HepG2 (cell line): ENCODE data around the gene ZC3H13. TPM values are rescaled to one million over a fixed set of nuclear protein-coding genes. Genes with fewer than 3 reads are reported as not detected.

Source experiments
- CCDC6 ChIP-seq: sonication (generic); formaldehyde crosslinking; IDR thresholded peaks from 2 replicates; pipeline ENCODE4 v1.8.1; 2022; ENCODE audit warnings: mild to moderate bottlenecking, missing genetic modification reagents, moderate library complexity
- ETV5 ChIP-seq: IDR thresholded peaks from 2 replicates; pipeline ENCODE4 v1.6.1; 2018; ENCODE audit warnings: missing biosample characterization, missing genetic modification reagents, inconsistent platforms, borderline replicate concordance
- FLYWCH1 ChIP-seq: sonication (generic); formaldehyde crosslinking; IDR thresholded peaks from 2 replicates; pipeline ENCODE4 v1.8.1; 2023; ENCODE audit warnings: mild to moderate bottlenecking, missing genetic modification reagents
- FOXA1 ChIP-seq, 2 experiments: fragments of 450-650 bp in 1 of 2; sonication (generic) in 1 of 2; formaldehyde crosslinking in 1 of 2; IDR thresholded peaks; 2 replicates each; pipeline versions ENCODE4 v1.4.0 to v1.6.1; 2016 to 2020; ENCODE audit warnings: missing genetic modification reagents in 1 of 2
- GABPB1 ChIP-seq: IDR thresholded peaks from 2 replicates; pipeline ENCODE4 v1.6.1; 2016; ENCODE audit warnings: mild to moderate bottlenecking, missing genetic modification reagents, moderate library complexity, missing compliant biosample characterization
- HDAC2 ChIP-seq: sonication (generic); formaldehyde crosslinking; IDR thresholded peaks from 2 replicates; pipeline ENCODE4 v1.4.0; 2020; ENCODE audit warnings: missing genetic modification reagents
- MBNL3 ChIP-seq: fragments of 250-450 bp; sonication (Bioruptor Pico); conservative IDR thresholded peaks from 2 replicates; pipeline ENCODE4 v1.8.0; 2022; ENCODE audit warnings: mild to moderate bottlenecking, inconsistent platforms
- POGZ ChIP-seq: sonication (generic); formaldehyde crosslinking; IDR thresholded peaks from 2 replicates; pipeline ENCODE4 v1.4.0; 2020; ENCODE audit warnings: mild to moderate bottlenecking, missing genetic modification reagents
- YY1 ChIP-seq: IDR thresholded peaks from 2 replicates; pipeline ENCODE4 v1.6.1; 2011; ENCODE audit warnings: low read length, low read depth, moderate library complexity, mild to moderate bottlenecking; ENCODE audit not compliant: insufficient read depth, insufficient replicate concordance
- ZBTB8A ChIP-seq: sonication (generic); formaldehyde crosslinking; IDR thresholded peaks from 2 replicates; pipeline ENCODE4 v1.4.0; 2020; ENCODE audit warnings: mild to moderate bottlenecking, low read depth, missing genetic modification reagents, borderline replicate concordance
- ZNF121 ChIP-seq: sonication (generic); formaldehyde crosslinking; IDR thresholded peaks from 2 replicates; pipeline ENCODE4 v1.5.0; 2020; ENCODE audit warnings: mild to moderate bottlenecking, missing genetic modification reagents
- ZNF331 ChIP-seq: sonication (generic); formaldehyde crosslinking; IDR thresholded peaks from 2 replicates; pipeline ENCODE4 v1.4.0; 2020; ENCODE audit warnings: missing genetic modification reagents
- ZNF367 ChIP-seq: sonication (generic); formaldehyde crosslinking; IDR thresholded peaks from 2 replicates; pipeline ENCODE4 v1.4.0; 2020; ENCODE audit warnings: missing genetic modification reagents, borderline replicate concordance
- ZNF557 ChIP-seq: sonication (generic); formaldehyde crosslinking; IDR thresholded peaks from 2 replicates; pipeline ENCODE4 v1.4.0; 2020; ENCODE audit warnings: missing genetic modification reagents
- ZNF564 ChIP-seq: sonication (generic); formaldehyde crosslinking; IDR thresholded peaks from 2 replicates; pipeline ENCODE4 v1.8.1; 2023; ENCODE audit warnings: mild to moderate bottlenecking, missing genetic modification reagents
- ZNF577 ChIP-seq: sonication (generic); formaldehyde crosslinking; IDR thresholded peaks from 2 replicates; pipeline ENCODE4 v1.4.0; 2020; ENCODE audit warnings: mild to moderate bottlenecking, low read depth, missing genetic modification reagents, borderline replicate concordance
- ZNF781 ChIP-seq: sonication (generic); formaldehyde crosslinking; IDR thresholded peaks from 2 replicates; pipeline ENCODE4 v1.5.1; 2020; ENCODE audit warnings: borderline replicate concordance, mild to moderate bottlenecking, missing genetic modification reagents; ENCODE audit errors: not compliant biosample characterization
- polyA plus RNA-seq, 8 experiments: library from polyadenylated mRNA; depleted of rRNA in 3 of 8; stranded (reverse) in 7 of 8; unstranded in 1 of 8; fragments of >200 nt; fragmentation: Illumina TruSeq in 4 of 8; extraction: Trizol in 4 of 8; gene quantifications; 2 replicates each; pipeline versions ENCODE4 v1.2.1 to v1.2.3, GENCODE V29; 2011 to 2016; ENCODE audit warnings: low read depth in 4 of 8, missing spikeins in 1 of 8, mixed read lengths in 1 of 8; ENCODE audit not compliant: insufficient read depth in 1 of 8
- total RNA-seq, 5 experiments: library from RNA; depleted of rRNA; stranded (reverse); fragments of >200 nt; fragmentation: Illumina TruSeq; extraction: Trizol; gene quantifications; 2 replicates each; pipeline ENCODE4 v1.2.3, GENCODE V29; 2016; ENCODE audit warnings: low read depth in 1 of 5
- TF ChIP-seq, protein P1 (sequence below): sonication (generic); formaldehyde crosslinking; IDR thresholded peaks from 2 replicates; pipeline ENCODE4 v1.8.1; 2023; ENCODE audit warnings: mild to moderate bottlenecking, inconsistent platforms, moderate library complexity, missing genetic modification reagents, borderline replicate concordance
- TF ChIP-seq, protein P2 (sequence below): sonication (generic); formaldehyde crosslinking; IDR thresholded peaks from 2 replicates; pipeline ENCODE4 v1.5.0; 2020; ENCODE audit warnings: missing genetic modification reagents
- TF ChIP-seq, protein P3 (sequence below): sonication (generic); formaldehyde crosslinking; IDR thresholded peaks from 2 replicates; pipeline ENCODE4 v1.4.0; 2020; ENCODE audit warnings: missing genetic modification reagents
- TF ChIP-seq, protein P4 (sequence below): sonication (generic); formaldehyde crosslinking; IDR thresholded peaks from 2 replicates; pipeline ENCODE4 v1.5.0; 2020; ENCODE audit warnings: missing genetic modification reagents
- TF ChIP-seq, protein P5 (sequence below): sonication (generic); formaldehyde crosslinking; IDR thresholded peaks from 2 replicates; pipeline ENCODE4 v1.4.0; 2020; ENCODE audit warnings: mild to moderate bottlenecking, missing genetic modification reagents

The ZC3H13 gene
- total and polyA plus RNA-seq, 2 of the 13 experiments (the other 11 are each of a cell fraction or from before 2014, with no cell fraction given) = 2.7 to 23.5 TPM

DNA sequence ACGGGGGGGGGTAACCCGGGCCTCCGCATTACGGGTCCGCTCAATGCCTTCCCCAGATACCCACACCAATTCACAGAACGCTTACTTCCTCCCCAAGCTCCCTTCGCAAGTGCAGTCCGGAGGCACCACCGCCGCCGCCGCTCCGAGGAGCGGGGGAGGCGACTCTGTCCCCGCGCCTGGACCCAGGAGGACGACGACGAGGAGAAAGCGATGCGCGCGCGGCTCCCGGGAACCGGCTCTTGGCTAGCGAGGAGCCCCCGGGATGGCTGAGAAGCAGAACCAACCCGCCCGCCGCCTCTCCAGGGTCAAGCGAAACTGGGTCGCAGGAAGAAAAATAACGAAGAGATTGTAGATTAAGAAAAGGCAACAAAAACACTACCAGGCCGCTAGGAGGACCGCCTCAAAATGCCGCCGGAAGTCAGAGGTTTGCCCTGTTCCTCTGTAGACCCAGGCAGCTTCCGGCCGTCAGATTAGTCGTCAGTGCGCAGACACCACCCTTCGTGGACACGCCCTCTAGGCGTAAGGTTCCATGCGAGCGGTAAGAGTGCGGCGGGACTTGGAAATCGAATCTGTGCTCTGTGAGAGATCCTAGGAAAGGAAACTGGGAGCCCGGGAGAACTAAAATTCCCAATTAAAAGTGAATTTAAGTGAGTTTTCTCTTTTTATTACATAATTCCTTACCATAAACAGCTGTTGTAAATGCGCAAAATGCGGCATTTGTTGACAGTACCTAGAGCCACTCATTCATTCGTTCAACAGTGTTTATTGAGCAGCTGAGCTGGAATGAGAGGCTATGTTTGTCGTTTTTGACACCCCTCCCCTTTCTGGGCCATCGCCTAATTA lies at the start of gene ZC3H13 (continued):
- no peak for TF ChIP-seq FOXA1 (IDR thresholded peaks at IDR 0.05)
- TF ChIP-seq FOXA1 (CRISPR knock-in tag; IDR thresholded peaks at IDR 0.05) = no peak; the same call in 1 of the 2 replicates
- TF ChIP-seq FLYWCH1 (CRISPR knock-in tag) = no peak
- no peak for TF ChIP-seq ZNF367
- peak; percentile 84 for TF ChIP-seq ZNF781 (CRISPR knock-in tag)
- peak; percentile 46; the same call in 1 of the 2 replicates for TF ChIP-seq ZNF564 (CRISPR knock-in tag)
- peak; percentile 88 for TF ChIP-seq CCDC6 (CRISPR knock-in tag)
- TF ChIP-seq, protein P1, sequence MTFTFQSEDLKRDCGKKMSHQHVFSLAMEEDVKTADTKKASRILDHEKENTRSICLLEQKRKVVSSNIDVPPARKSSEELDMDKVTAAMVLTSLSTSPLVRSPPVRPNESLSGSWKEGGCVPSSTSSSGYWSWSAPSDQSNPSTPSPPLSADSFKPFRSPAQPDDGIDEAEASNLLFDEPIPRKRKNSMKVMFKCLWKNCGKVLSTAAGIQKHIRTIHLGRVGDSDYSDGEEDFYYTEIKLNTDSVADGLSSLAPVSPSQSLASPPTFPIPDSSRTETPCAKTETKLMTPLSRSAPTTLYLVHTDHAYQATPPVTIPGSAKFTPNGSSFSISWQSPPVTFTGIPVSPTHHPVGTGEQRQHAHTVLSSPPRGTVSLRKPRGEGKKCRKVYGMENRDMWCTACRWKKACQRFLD = no peak
- no peak for TF ChIP-seq ZNF121 (CRISPR knock-in tag)
- TF ChIP-seq GABPB1 (CRISPR knock-in tag) = peak; percentile 96
- no peak for TF ChIP-seq ZNF557
- TF ChIP-seq, protein P2, sequence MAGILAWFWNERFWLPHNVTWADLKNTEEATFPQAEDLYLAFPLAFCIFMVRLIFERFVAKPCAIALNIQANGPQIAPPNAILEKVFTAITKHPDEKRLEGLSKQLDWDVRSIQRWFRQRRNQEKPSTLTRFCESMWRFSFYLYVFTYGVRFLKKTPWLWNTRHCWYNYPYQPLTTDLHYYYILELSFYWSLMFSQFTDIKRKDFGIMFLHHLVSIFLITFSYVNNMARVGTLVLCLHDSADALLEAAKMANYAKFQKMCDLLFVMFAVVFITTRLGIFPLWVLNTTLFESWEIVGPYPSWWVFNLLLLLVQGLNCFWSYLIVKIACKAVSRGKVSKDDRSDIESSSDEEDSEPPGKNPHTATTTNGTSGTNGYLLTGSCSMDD (CRISPR knock-in tag) = no peak
- peak; percentile 54; the same call in 1 of the 2 replicates for TF ChIP-seq HDAC2 (CRISPR knock-in tag)
- peak; percentile 75 for TF ChIP-seq ETV5 (CRISPR knock-in tag)
- TF ChIP-seq, protein P3, sequence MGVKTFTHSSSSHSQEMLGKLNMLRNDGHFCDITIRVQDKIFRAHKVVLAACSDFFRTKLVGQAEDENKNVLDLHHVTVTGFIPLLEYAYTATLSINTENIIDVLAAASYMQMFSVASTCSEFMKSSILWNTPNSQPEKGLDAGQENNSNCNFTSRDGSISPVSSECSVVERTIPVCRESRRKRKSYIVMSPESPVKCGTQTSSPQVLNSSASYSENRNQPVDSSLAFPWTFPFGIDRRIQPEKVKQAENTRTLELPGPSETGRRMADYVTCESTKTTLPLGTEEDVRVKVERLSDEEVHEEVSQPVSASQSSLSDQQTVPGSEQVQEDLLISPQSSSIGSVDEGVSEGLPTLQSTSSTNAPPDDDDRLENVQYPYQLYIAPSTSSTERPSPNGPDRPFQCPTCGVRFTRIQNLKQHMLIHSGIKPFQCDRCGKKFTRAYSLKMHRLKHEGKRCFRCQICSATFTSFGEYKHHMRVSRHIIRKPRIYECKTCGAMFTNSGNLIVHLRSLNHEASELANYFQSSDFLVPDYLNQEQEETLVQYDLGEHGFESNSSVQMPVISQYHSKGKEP (CRISPR knock-in tag) = no peak
- 0 out of 2 replicates have a peak, but pooled peaks have one; percentile 36 for TF ChIP-seq ZNF331
- no peak for TF ChIP-seq MBNL3
- TF ChIP-seq, protein P4, sequence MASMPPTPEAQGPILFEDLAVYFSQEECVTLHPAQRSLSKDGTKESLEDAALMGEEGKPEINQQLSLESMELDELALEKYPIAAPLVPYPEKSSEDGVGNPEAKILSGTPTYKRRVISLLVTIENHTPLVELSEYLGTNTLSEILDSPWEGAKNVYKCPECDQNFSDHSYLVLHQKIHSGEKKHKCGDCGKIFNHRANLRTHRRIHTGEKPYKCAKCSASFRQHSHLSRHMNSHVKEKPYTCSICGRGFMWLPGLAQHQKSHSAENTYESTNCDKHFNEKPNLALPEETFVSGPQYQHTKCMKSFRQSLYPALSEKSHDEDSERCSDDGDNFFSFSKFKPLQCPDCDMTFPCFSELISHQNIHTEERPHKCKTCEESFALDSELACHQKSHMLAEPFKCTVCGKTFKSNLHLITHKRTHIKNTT (CRISPR knock-in tag) = no peak
- TF ChIP-seq YY1 = peak; percentile 42
- TF ChIP-seq ZBTB8A = peak; percentile 57; the same call in 1 of the 2 replicates
- no peak for TF ChIP-seq ZNF577 (CRISPR knock-in tag)
- TF ChIP-seq, protein P5, sequence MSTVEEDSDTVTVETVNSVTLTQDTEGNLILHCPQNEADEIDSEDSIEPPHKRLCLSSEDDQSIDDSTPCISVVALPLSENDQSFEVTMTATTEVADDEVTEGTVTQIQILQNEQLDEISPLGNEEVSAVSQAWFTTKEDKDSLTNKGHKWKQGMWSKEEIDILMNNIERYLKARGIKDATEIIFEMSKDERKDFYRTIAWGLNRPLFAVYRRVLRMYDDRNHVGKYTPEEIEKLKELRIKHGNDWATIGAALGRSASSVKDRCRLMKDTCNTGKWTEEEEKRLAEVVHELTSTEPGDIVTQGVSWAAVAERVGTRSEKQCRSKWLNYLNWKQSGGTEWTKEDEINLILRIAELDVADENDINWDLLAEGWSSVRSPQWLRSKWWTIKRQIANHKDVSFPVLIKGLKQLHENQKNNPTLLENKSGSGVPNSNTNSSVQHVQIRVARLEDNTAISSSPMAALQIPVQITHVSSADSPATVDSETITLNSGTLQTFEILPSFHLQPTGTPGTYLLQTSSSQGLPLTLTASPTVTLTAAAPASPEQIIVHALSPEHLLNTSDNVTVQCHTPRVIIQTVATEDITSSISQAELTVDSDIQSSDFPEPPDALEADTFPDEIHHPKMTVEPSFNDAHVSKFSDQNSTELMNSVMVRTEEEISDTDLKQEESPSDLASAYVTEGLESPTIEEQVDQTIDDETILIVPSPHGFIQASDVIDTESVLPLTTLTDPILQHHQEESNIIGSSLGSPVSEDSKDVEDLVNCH (CRISPR knock-in tag) = no peak
- TF ChIP-seq POGZ (CRISPR knock-in tag) = peak; percentile 94
